Stimulated activated naive CD4-positive, alpha-beta T cell treated with Interleukin-2 at 50 U/mL for 16 hours (primary cell): ENCODE results near the gene RAI14.
"Not testable (repeated sequence)": the region's sequence is repeated elsewhere in the genome, so short reads cannot be mapped to it uniquely, and the experiment has no call there.

ENCODE experiments used
- DNase-seq: peaks from one replicate; lab custom pipeline; 2025; lab: John Stamatoyannopoulos, UW

RAI14 gene

GRCh38 chr5:34820593-34820992 lies 164.5 kb downstream of the RAI14 start:
- DNase-seq: no peak

GRCh38 chr5:34822956-34823715 lies 167.0 kb downstream of the RAI14 start:
- no peak for DNase-seq

GRCh38 chr5:34826347-34826746 lies 170.2 kb downstream of the RAI14 start:
- no peak for DNase-seq

GRCh38 chr5:34827588-34828506 lies 171.7 kb downstream of the RAI14 start:
- DNase-seq: no peak

- not testable (repeated sequence) for DNase-seq
These were observed 174.7 kb downstream of the RAI14 start for GRCh38 chr5:34830827-34831226.

GRCh38 chr5:34831303-34831702 lies 175.2 kb downstream of the RAI14 start:
- DNase-seq: no peak

GRCh38 chr5:34832568-34832967 lies 176.4 kb downstream of the RAI14 start:
- DNase-seq: no peak

GRCh38 chr5:34833090-34833489 lies 177.0 kb downstream of the RAI14 start:
- no peak for DNase-seq

GRCh38 chr5:34833976-34834793 lies 178.1 kb downstream of the RAI14 start:
- DNase-seq: no peak

- DNase-seq: no peak
These were observed 178.6 kb downstream of the RAI14 start for GRCh38 chr5:34834794-34835089.

- no peak for DNase-seq
These were observed 179.5 kb downstream of the RAI14 start for GRCh38 chr5:34835664-34836063.

GRCh38 chr5:34838785-34839714 lies 182.9 kb downstream of the RAI14 start, which contains the start of gene TTC23L:
Gene TTC23L, plus strand, starts transcription at chr5:34839164. Its CDS starts 1,508 bp downstream, at chr5:34840672.
- DNase-seq: peak; percentile 93

GRCh38 chr5:34841816-34842215 lies 185.7 kb downstream of the RAI14 start:
- DNase-seq: no peak

GRCh38 chr5:34842554-34842953 lies 186.4 kb downstream of the RAI14 start:
- DNase-seq: no peak

GRCh38 chr5:34843497-34843896 lies 187.4 kb downstream of the RAI14 start:
- no peak for DNase-seq

GRCh38 chr5:34844106-34844505 lies 188.0 kb downstream of the RAI14 start:
- DNase-seq: no peak

GRCh38 chr5:34844999-34845398 lies 188.9 kb downstream of the RAI14 start:
- no peak for DNase-seq

- no peak for DNase-seq
These were observed 190.9 kb downstream of the RAI14 start for GRCh38 chr5:34847056-34847455.

GRCh38 chr5:34847552-34847951 lies 191.4 kb downstream of the RAI14 start:
- no peak for DNase-seq

GRCh38 chr5:34848230-34848629 lies 192.1 kb downstream of the RAI14 start:
- no peak for DNase-seq

- DNase-seq: no peak
These were observed 193.1 kb downstream of the RAI14 start for GRCh38 chr5:34849253-34849652.
